Mammary epithelial cell (primary cell): ENCODE measurements around the gene GTF2F2.
"Not testable (repeated sequence)": the region's sequence is repeated elsewhere in the genome, so short reads cannot be mapped to it uniquely, and the experiment has no call there.

ENCODE experiments used
- CTCF ChIP-seq, 2 donors: IDR thresholded peaks in 1 of 2; conservative IDR thresholded peaks in 1 of 2; 2 replicates each; pipeline ENCODE4 v1.5.1; 2011 to 2012; ENCODE audit warnings: inconsistent platforms in 2 of 2, low read length in 2 of 2, mild to moderate bottlenecking in 2 of 2, control low read depth in 1 of 2, low read depth in 1 of 2; ENCODE audit not compliant: insufficient read depth in 1 of 2; ENCODE audit errors: extremely low read depth in 1 of 2
- EZH2 ChIP-seq: IDR thresholded peaks from 2 replicates; pipeline ENCODE4 v1.6.1; 2012; ENCODE audit warnings: low read length, inconsistent platforms, borderline replicate concordance

- not testable (repeated sequence) for TF ChIP-seq CTCF (conservative IDR thresholded peaks at IDR 0.05 in 1 of 2, IDR thresholded peaks at IDR 0.05 in 1 of 2; ENCODE audit: extremely low read depth in 1 of 2, insufficient read depth in 1 of 2, low read depth in 1 of 2, low read length in 2 of 2); EZH2
Observed at GRCh38 chr13:45189077-45189476, 68.8 kb downstream of the GTF2F2 start.
